Adrenal gland (tissue), 12 donors: Measurements from ENCODE around the gene MTHFD2L. TPM values are rescaled to one million over a fixed set of nuclear protein-coding genes. Genes with fewer than 3 reads are reported as not detected.

ENCODE experiments used
- DNase-seq, 7 donors: peaks; one replicate each; pipeline ENCODE4 v3.0.0-alpha.2; 2019 to 2020
- H3K27ac ChIP-seq, 5 donors: fragments of 200-600 bp; sonication (generic) in 4 of 5; 1 replicate in 3 of 5; 2 replicates in 2 of 5; pipeline versions ENCODE4 v1.5.1 to v1.8.0; 2016 to 2020; ENCODE audit warnings: mild to moderate bottlenecking in 1 of 5
- H3K27me3 ChIP-seq: fragments of 200-600 bp; 2 replicates; pipeline ENCODE4 v1.8.0; 2021
- H3K36me3 ChIP-seq, 2 donors: fragments of 200-600 bp; replicated peaks in 1 of 2; 1 replicate in 1 of 2; 2 replicates in 1 of 2; pipeline versions ENCODE4 v1.5.1 to v1.8.0; 2018 to 2022
- H3K4me1 ChIP-seq, 2 donors: fragments of 200-600 bp; replicated peaks in 1 of 2; 1 replicate in 1 of 2; 2 replicates in 1 of 2; pipeline versions ENCODE4 v1.5.1 to v1.8.0; 2018 to 2021
- H3K4me3 ChIP-seq, 4 donors: fragments of 200-600 bp; sonication (generic) in 3 of 4; one replicate each; pipeline ENCODE4 v1.5.1; 2016 to 2018
- H3K9me3 ChIP-seq, 3 donors: fragments of 200-600 bp; sonication (generic) in 1 of 3; replicated peaks in 1 of 3; 1 replicate in 2 of 3; 2 replicates in 1 of 3; pipeline versions ENCODE4 v1.5.1 to v1.8.0; 2016 to 2021
- POLR2A ChIP-seq, 2 donors: fragments of 450-650 bp; IDR thresholded peaks; one replicate each; pipeline ENCODE4 v1.6.1; 2017; ENCODE audit warnings: antibody characterized with exemption in 2 of 2, mild to moderate bottlenecking in 2 of 2, moderate library complexity in 1 of 2
- WGBS, 4 donors: extraction: QIAGEN DNeasy Blood & Tissue Kit in 2 of 4; methylation state at CpG; one replicate each; pipeline versions ENCODE4 v1.1.5 to v1.1.7; 2013 to 2017; 5-methylcytosine and 5-hydroxymethylcytosine counted together
- intact Hi-C, 2 donors: fragments of 100-400 bp; cut with DNase I; formaldehyde crosslinking; loops; one replicate each; pipeline versions ENCODE4 v1.14.1 to v1.15.0; 2022 to 2023
- polyA plus RNA-seq, 3 donors: library from polyadenylated mRNA; stranded (reverse); fragments of 200-250 nt in 2 of 3; fragments of 350-450 nt in 1 of 3; fragmentation: Illumina TruSeq in 1 of 3; extraction: RNeasy Lipid Tissue Mini Kit (QIAGEN cat#74804) in 1 of 3; gene quantifications; one replicate each; pipeline ENCODE4 v1.2.3, GENCODE V29; 2013 to 2014
- total RNA-seq, 9 donors: library from RNA; depleted of rRNA in 4 of 9; stranded (reverse); fragments of >200 nt in 4 of 9; fragments of 120-200 nt in 1 of 9; fragmentation: NEBNext Ultra II Directional in 1 of 9; extraction: Animal tissue kit (Norgen Biotek cat#: 25700) in 1 of 9; gene quantifications; one replicate each; pipeline versions ENCODE4 v1.1.0 to v1.2.4, GENCODE V29; 2013 to 2023
- TF ChIP-seq, protein P1 (sequence below), 6 experiments: fragments of 450-650 bp in 4 of 6; fragments of 200-600 bp in 2 of 6; sonication (generic) in 1 of 6; IDR thresholded peaks; 1 replicate in 5 of 6; 2 replicates in 1 of 6; pipeline versions ENCODE4 v1.5.1 to v1.8.0; 2016 to 2021; ENCODE audit warnings: antibody characterized with exemption in 6 of 6, mild to moderate bottlenecking in 2 of 6, moderate library complexity in 1 of 6
- donor health status: healthy with polysubstance abuse.
- donor health status: Bipolar disorder and iron deficiency.
- donor health status: DM: yes; HTN: yes; CAD: no.
- donor health status: DM: no; HTN: no; CAD: no.
- donor health status: DM: no; HTN: no; CAD: no.
- donor health status: DM: yes; HTN: yes; CAD: no.

The MTHFD2L gene
- total and polyA plus RNA-seq, 12 donors: 9.8 to 38.2 (median 15.9) TPM

DNA sequence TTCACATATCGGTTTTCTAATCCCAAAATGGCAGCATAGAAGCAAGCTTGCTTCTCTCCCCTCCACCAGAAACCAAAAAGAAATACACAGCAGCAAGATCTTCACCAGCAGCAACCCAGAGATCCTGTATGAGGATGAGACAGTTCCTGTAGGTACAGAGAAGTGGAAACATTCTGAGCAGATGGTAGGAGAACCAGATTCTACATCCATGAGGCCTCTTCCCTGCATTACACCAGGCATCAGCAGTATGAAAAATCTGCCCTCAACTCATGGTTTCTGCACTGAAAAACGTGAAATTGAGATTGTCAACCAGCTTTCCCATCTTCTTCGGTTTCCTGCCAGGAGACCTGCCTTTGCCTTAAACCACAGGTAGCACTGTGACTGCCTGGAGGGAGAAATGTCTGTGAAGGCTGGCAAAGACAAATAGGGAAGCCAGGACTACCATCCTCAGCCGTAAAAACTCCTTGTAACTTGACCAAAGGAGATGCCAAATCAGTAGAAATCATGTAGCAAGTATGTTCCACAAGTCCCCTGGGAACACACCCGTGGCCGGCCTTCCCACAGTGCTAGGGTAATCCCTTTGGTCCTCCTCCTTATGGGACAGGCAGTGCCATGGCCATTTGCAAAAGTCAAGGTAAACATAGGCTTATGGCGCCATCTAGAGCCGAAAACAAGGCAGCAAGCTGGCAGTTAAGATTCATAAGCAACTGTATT lies 24.0 kb upstream of the MTHFD2L start:
- intact Hi-C loops: loop anchor here (5.0 to 10.0 kb wide), 3 partner anchors 399 to 472 kb away; no protein-coding TSS in a partner anchor
- no peak overlapping the region for H3K27ac ChIP-seq
- no peak for TF ChIP-seq POLR2A (IDR thresholded peaks at IDR 0.05)
- TF ChIP-seq, protein P1, sequence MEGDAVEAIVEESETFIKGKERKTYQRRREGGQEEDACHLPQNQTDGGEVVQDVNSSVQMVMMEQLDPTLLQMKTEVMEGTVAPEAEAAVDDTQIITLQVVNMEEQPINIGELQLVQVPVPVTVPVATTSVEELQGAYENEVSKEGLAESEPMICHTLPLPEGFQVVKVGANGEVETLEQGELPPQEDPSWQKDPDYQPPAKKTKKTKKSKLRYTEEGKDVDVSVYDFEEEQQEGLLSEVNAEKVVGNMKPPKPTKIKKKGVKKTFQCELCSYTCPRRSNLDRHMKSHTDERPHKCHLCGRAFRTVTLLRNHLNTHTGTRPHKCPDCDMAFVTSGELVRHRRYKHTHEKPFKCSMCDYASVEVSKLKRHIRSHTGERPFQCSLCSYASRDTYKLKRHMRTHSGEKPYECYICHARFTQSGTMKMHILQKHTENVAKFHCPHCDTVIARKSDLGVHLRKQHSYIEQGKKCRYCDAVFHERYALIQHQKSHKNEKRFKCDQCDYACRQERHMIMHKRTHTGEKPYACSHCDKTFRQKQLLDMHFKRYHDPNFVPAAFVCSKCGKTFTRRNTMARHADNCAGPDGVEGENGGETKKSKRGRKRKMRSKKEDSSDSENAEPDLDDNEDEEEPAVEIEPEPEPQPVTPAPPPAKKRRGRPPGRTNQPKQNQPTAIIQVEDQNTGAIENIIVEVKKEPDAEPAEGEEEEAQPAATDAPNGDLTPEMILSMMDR (IDR thresholded peaks at IDR 0.05): peak; percentile 51 to 89 (median 87)
- H3K4me1 ChIP-seq: no peaks in the 10 kb centered on the region
- H3K9me3 ChIP-seq: no peaks in the 10 kb centered on the region
- H3K36me3 ChIP-seq: no peaks in the 10 kb centered on the region
- 32 to 37% (median 35%) methylated on average over 8 of the region's 8 CpGs for WGBS, 4 donors
- DNase-seq: peak; percentile 80 to 94 (median 82)
- H3K27me3 ChIP-seq: no peaks in the 10 kb centered on the region
- no peak overlapping the region for H3K4me3 ChIP-seq

DNA sequence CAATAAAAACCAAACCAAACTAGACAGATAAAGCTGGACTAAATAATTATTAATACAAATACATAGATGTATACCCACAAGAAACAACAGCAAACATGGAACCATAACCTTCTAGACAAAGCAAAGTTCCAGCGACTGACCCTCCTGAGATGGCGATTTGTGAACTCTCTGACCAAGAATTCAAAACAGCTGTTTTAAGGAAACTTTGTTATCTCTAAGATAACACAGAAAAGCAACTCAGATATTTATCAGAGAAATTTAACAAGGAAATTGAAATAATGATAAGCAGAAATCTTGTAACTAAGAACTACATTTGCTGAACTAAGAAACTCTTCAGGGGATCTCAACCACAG lies 23.4 kb upstream of the MTHFD2L start:
- no peaks in the 10 kb centered on the region for H3K4me1 ChIP-seq
- H3K27me3 ChIP-seq: no peaks in the 10 kb centered on the region
- no peak overlapping the region for H3K27ac ChIP-seq
- no peaks in the 10 kb centered on the region for H3K36me3 ChIP-seq
- H3K9me3 ChIP-seq: no peaks in the 10 kb centered on the region
- no peak for DNase-seq
- 11 to 23% (median 17%) methylated on average over 2 of the region's 2 CpGs for WGBS, 4 donors
- TF ChIP-seq, protein P1 (IDR thresholded peaks at IDR 0.05): peak in 2 of 6 experiments; percentile 1 to 29
- TF ChIP-seq POLR2A (IDR thresholded peaks at IDR 0.05): no peak
- intact Hi-C loops: loop anchor here (5.0 to 10.0 kb wide), 3 partner anchors 400 to 472 kb away; no protein-coding TSS in a partner anchor
- no peak overlapping the region for H3K4me3 ChIP-seq

DNA sequence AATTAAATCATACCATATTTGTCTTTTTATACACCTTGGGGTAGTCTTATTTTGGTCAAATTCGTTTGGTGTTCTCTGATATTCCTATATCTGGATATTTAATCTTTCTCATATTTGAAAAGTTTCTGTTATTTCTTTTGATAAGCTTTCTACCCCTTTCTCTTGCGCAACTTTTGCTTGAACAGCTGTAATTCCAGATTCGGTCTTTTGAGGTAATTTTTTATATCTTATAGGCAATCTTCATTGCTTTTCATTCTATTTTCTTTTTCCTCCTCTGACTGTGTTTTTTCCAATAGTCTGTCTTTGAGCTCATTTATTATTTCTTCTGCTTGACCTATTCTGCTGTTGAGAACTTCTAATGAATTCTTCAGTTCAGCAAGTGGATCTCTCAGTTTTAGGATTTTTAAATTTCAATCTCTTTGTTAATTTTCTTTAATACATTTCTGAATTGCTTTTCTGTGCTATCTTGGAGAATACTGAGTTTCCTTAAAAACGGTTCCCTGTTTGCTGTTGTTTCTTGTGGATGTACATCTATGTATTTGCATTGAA lies 11.3 kb upstream of the MTHFD2L start:
- Histone ChIP-seq H3K4me1 (no peaks in the 10 kb centered on the region), H3K9me3 (no peaks in the 10 kb centered on the region), H3K27ac (no peak overlapping the region), H3K4me3 (no peak overlapping the region), H3K36me3 (no peaks in the 10 kb centered on the region), H3K27me3 (no peaks in the 10 kb centered on the region)
- no peak for TF ChIP-seq POLR2A (IDR thresholded peaks at IDR 0.05)
- TF ChIP-seq, protein P1 (IDR thresholded peaks at IDR 0.05): no peak
- intact Hi-C loops: no loop called here
- WGBS, 4 donors: 76 to 81% (median 77%) methylated on average over 4 of the region's 4 CpGs
- DNase-seq: no peak

DNA sequence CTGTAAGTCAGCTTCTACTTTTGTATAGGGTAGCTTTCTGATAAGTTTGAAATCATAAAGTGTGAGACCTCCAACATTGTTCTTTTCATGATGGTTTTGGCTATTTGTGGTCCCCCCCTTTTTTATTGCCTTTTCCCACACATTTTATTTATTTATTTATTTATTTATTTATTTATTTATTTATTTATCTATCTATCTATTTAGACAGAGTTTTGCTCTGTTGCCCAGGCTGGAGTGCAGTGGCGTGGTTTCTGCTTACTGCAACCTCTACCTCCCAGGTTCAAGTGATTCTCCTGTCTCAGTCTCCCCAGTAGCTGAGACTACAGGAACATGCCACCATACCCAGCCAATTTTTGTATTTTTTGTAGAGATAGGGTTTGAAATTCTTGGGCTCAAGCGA lies 9.7 kb upstream of the MTHFD2L start:
- Histone ChIP-seq H3K36me3 (no peaks in the 10 kb centered on the region), H3K9me3 (no peaks in the 10 kb centered on the region), H3K27me3 (no peaks in the 10 kb centered on the region), H3K4me1 (no peaks in the 10 kb centered on the region), H3K27ac (no peak overlapping the region), H3K4me3 (no peak overlapping the region)
- intact Hi-C loops: no loop called here
- DNase-seq: no peak
- WGBS, 4 donors: 89 to 96% (median 94%) methylated on average over 2 of the region's 2 CpGs
- no peak for TF ChIP-seq POLR2A (IDR thresholded peaks at IDR 0.05)
- TF ChIP-seq, protein P1 (IDR thresholded peaks at IDR 0.05): no peak
